Astrocyte of the spinal cord (primary cell): Measurements from ENCODE around the gene FBP2.

Source experiments
- DNase-seq: peaks from one replicate; pipeline ENCODE4 v3.0.0; 2011; ENCODE audit warnings: low read depth, low spot score
- H3K4me3 ChIP-seq: 2 replicates; pipeline ENCODE4 v1.5.1; 2011; ENCODE audit warnings: low read depth, mild to moderate bottlenecking, low read length, moderate library complexity
- CTCF ChIP-seq: IDR thresholded peaks from 2 replicates; pipeline ENCODE4 v1.5.1; 2012; ENCODE audit warnings: low read depth, mild to moderate bottlenecking, low read length, inconsistent platforms
- in situ Hi-C: cut with HindIII; loops from 2 replicates; pipeline ENCODE4 v1.10.0; 2017; ENCODE audit warnings: low sequenced_read_pairs

Gene FBP2

GRCh38 chr9:94534901-94535300 lies 58.7 kb downstream of the FBP2 start:
- TF ChIP-seq CTCF, result no peak
- H3K4me3 ChIP-seq, result no peak overlapping the region
- no peak for DNase-seq
- in situ Hi-C loops, result no loop called here

- in situ Hi-C loops, result no loop called here
- TF ChIP-seq CTCF, result no peak
- DNase-seq, result no peak
- H3K4me3 ChIP-seq, result no peak overlapping the region
Observed at GRCh38 chr9:94533601-94534000, 60.0 kb downstream of the FBP2 start.

GRCh38 chr9:94533155-94533554 lies 60.5 kb downstream of the FBP2 start:
- no peak overlapping the region for H3K4me3 ChIP-seq
- TF ChIP-seq CTCF, result no peak
- no peak for DNase-seq
- in situ Hi-C loops, result no loop called here

GRCh38 chr9:94528886-94529285 lies 64.7 kb downstream of the FBP2 start:
- H3K4me3 ChIP-seq, result no peak overlapping the region
- no peak for DNase-seq
- in situ Hi-C loops, result no loop called here
- no peak for TF ChIP-seq CTCF

GRCh38 chr9:94526951-94527350 lies 66.7 kb downstream of the FBP2 start:
- DNase-seq, result no peak

GRCh38 chr9:94526271-94526670 lies 67.4 kb downstream of the FBP2 start:
- no peak overlapping the region for H3K4me3 ChIP-seq
- in situ Hi-C loops, result no loop called here
- no peak for TF ChIP-seq CTCF

More at GRCh38 chr9:94526951-94527350, 66.7 kb downstream of the FBP2 start:
- no peak overlapping the region for H3K4me3 ChIP-seq
- in situ Hi-C loops, result no loop called here
- TF ChIP-seq CTCF, result no peak

GRCh38 chr9:94525396-94526035 lies 68.1 kb downstream of the FBP2 start:
- DNase-seq, result no peak
- TF ChIP-seq CTCF, result no peak
- H3K4me3 ChIP-seq, result no peak overlapping the region
- in situ Hi-C loops, result no loop called here

More at GRCh38 chr9:94526271-94526670, 67.4 kb downstream of the FBP2 start:
- DNase-seq, result no peak
